ENCODE data around the gene PDE10A.

PDE10A gene

GRCh38 chr6:165675120-165675519 lies 12.1 kb upstream of the PDE10A start:
- H2AFZ ChIP-seq (ENCODE audit: low read depth, low read length) = no peak overlapping the region
- no peaks in the 10 kb centered on the region for H3K9me3 ChIP-seq (ENCODE audit: insufficient read depth, low read length, severe bottlenecking)
- ATAC-seq (ENCODE audit: insufficient read depth, low read depth) (no peak), DNase-seq (no peak)
- no peak for TF ChIP-seq EZH2 (IDR thresholded peaks at IDR 0.05; ENCODE audit: borderline replicate concordance, low read depth, low read length, severe bottlenecking)
- TF ChIP-seq, protein P1, sequence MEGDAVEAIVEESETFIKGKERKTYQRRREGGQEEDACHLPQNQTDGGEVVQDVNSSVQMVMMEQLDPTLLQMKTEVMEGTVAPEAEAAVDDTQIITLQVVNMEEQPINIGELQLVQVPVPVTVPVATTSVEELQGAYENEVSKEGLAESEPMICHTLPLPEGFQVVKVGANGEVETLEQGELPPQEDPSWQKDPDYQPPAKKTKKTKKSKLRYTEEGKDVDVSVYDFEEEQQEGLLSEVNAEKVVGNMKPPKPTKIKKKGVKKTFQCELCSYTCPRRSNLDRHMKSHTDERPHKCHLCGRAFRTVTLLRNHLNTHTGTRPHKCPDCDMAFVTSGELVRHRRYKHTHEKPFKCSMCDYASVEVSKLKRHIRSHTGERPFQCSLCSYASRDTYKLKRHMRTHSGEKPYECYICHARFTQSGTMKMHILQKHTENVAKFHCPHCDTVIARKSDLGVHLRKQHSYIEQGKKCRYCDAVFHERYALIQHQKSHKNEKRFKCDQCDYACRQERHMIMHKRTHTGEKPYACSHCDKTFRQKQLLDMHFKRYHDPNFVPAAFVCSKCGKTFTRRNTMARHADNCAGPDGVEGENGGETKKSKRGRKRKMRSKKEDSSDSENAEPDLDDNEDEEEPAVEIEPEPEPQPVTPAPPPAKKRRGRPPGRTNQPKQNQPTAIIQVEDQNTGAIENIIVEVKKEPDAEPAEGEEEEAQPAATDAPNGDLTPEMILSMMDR (IDR thresholded peaks at IDR 0.05; ENCODE audit: borderline replicate concordance, extremely low read depth, low read length, poor library complexity, severe bottlenecking) = no peak
- no peaks in the 10 kb centered on the region for H3K4me1 ChIP-seq (ENCODE audit: insufficient read depth, low read length)
- no peaks in the 10 kb centered on the region for H3K27me3 ChIP-seq (ENCODE audit: insufficient read depth, low read length, poor library complexity)
- H4K20me1 ChIP-seq (ENCODE audit: insufficient read depth, low read length) = no peaks in the 10 kb centered on the region
- no peak overlapping the region for H3K27ac ChIP-seq (ENCODE audit: low read length)
- H3K36me3 ChIP-seq (ENCODE audit: insufficient read depth, low read length) = no peaks in the 10 kb centered on the region
- no peak overlapping the region for H3K4me3 ChIP-seq (ENCODE audit: low read depth in 1 of 2, low read length in 2 of 2)
- no peaks in the 10 kb centered on the region for H3K79me2 ChIP-seq (ENCODE audit: insufficient read depth, low read length)
- no peak overlapping the region for H3K4me2 ChIP-seq (ENCODE audit: insufficient read depth, low read length)
- no peak overlapping the region for H3K9ac ChIP-seq (ENCODE audit: low read depth, low read length)

GRCh38 chr6:165674155-165675029 lies 11.4 kb upstream of the PDE10A start:
- DNase-seq = no peak
- Histone ChIP-seq H3K27me3 (ENCODE audit: insufficient read depth, low read length, poor library complexity) (no peaks in the 10 kb centered on the region), H3K27ac (ENCODE audit: low read length) (no peak overlapping the region), H3K4me1 (ENCODE audit: insufficient read depth, low read length) (no peaks in the 10 kb centered on the region), H3K79me2 (ENCODE audit: insufficient read depth, low read length) (no peaks in the 10 kb centered on the region), H4K20me1 (ENCODE audit: insufficient read depth, low read length) (no peaks in the 10 kb centered on the region), H3K9me3 (ENCODE audit: insufficient read depth, low read length, severe bottlenecking) (no peaks in the 10 kb centered on the region), H2AFZ (ENCODE audit: low read depth, low read length) (no peak overlapping the region), H3K36me3 (ENCODE audit: insufficient read depth, low read length) (no peaks in the 10 kb centered on the region), H3K9ac (ENCODE audit: low read depth, low read length) (no peak overlapping the region), H3K4me2 (ENCODE audit: insufficient read depth, low read length) (no peak overlapping the region), H3K4me3 (ENCODE audit: low read depth in 1 of 2, low read length in 2 of 2) (no peak overlapping the region)
- TF ChIP-seq, protein P1 (IDR thresholded peaks at IDR 0.05; ENCODE audit: borderline replicate concordance, extremely low read depth, low read length, poor library complexity, severe bottlenecking) = no peak
- TF ChIP-seq EZH2 (IDR thresholded peaks at IDR 0.05; ENCODE audit: borderline replicate concordance, low read depth, low read length, severe bottlenecking) = no peak
- ATAC-seq (ENCODE audit: insufficient read depth, low read depth) = no peak

GRCh38 chr6:165671222-165671768 lies 8.3 kb upstream of the PDE10A start:
- TF ChIP-seq, protein P1 (IDR thresholded peaks at IDR 0.05; ENCODE audit: borderline replicate concordance, extremely low read depth, low read length, poor library complexity, severe bottlenecking) = no peak
- TF ChIP-seq EZH2 (IDR thresholded peaks at IDR 0.05; ENCODE audit: borderline replicate concordance, low read depth, low read length, severe bottlenecking) = no peak
- DNase-seq = no peak
- no peak for ATAC-seq (ENCODE audit: insufficient read depth, low read depth)

More at GRCh38 chr6:165671222-165671768, 8.3 kb upstream of the PDE10A start:
- no peak overlapping the region for H3K27ac ChIP-seq (ENCODE audit: low read length)
- no peak overlapping the region for H2AFZ ChIP-seq (ENCODE audit: low read depth, low read length)
- H3K27me3 ChIP-seq (ENCODE audit: insufficient read depth, low read length, poor library complexity) = no peaks in the 10 kb centered on the region
- no peaks in the 10 kb centered on the region for H4K20me1 ChIP-seq (ENCODE audit: insufficient read depth, low read length)
- H3K4me2 ChIP-seq (ENCODE audit: insufficient read depth, low read length) = no peak overlapping the region
- no peaks in the 10 kb centered on the region for H3K79me2 ChIP-seq (ENCODE audit: insufficient read depth, low read length)
- H3K4me3 ChIP-seq (ENCODE audit: low read depth in 1 of 2, low read length in 2 of 2) = no peak overlapping the region
- no peaks in the 10 kb centered on the region for H3K9me3 ChIP-seq (ENCODE audit: insufficient read depth, low read length, severe bottlenecking)
- H3K9ac ChIP-seq (ENCODE audit: low read depth, low read length) = no peak overlapping the region
- H3K4me1 ChIP-seq (ENCODE audit: insufficient read depth, low read length) = no peaks in the 10 kb centered on the region
- no peaks in the 10 kb centered on the region for H3K36me3 ChIP-seq (ENCODE audit: insufficient read depth, low read length)

All from DND-41 (cell line).